Endometrial microvascular endothelial cells (primary cell): Measurements from ENCODE around the gene ACD. TPM values are rescaled to one million over a fixed set of nuclear protein-coding genes. Genes with fewer than 3 reads are reported as not detected.

Experiments used
- in situ Hi-C: cut with HindIII; loops from 2 replicates; pipeline ENCODE4 v1.10.0; 2017; ENCODE audit warnings: low sequenced_read_pairs, low pct_unique_long_range_greater_than_20kb; ENCODE audit errors: inconsistent ontology term
- total RNA-seq: library from RNA; depleted of rRNA; stranded (reverse); fragments of >200 nt; gene quantifications from one replicate; pipeline ENCODE4 v1.2.3, GENCODE V29; 2015; ENCODE audit errors: inconsistent ontology term

Gene ACD
- total RNA-seq, 1 donor from 2014 or later, result 38.8 TPM

DNA sequence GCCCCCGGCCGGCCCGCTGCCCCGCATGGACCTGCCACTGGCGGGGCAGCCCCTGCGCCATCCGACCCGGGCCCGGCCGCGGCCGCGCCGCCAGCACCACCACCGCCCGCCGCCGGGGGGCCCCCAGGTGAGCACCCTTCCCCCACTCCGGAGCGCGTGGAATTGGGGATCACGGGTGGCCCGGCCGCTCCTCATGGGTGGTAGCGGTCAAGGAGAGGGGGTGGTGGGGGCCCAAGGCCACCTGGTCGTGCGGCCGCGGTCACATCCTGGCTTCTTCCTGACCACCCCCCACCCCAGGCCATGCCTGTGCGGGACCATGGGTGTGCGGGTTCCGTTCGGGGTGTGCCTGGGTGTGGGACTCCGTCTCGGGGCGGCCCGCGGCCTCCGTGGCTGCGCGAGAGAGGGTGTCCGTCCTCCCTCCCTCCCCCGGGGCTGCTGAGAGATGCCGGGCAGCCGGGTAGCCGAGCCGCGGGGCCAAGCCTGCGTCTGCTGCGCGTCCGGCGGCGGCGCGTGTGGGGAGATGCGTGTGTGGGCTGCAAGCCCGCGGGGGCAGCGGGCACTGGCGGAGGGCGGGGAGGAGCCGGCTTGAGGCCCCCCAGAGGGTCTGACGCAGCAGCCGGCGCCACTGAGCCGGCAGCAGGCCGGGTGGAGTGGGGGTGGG is 6.8 kb downstream of the ACD start:
- in situ Hi-C loops, result no loop called here

DNA sequence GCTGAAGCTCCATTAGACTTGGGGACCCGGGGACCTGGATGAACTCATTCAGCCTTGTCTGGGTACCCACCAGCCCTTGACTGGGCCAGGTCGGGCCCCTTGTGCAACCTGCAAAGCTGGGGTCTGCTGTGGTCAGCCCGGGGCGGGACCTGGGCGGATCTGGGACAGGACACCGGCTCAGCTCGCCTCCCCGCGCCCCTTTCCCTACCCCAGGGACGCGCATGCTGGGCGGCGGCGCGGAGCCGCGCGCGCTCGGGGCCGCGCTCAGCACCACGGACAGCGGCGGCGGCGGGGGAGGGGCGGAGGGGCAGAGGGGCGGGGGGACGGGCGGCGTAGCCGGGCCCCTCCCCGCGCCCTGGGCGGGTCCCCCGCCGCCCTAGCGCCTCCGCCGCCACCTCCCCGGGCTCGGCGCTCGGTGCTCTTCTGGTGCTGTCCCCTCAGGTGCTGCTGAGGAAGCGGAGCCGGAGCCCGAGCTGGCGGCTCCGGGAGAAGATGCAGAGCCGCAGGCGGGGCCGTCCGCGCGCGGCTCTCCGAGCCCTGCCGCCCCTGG is 7.4 kb downstream of the ACD start:
- in situ Hi-C loops, result no loop called here

DNA sequence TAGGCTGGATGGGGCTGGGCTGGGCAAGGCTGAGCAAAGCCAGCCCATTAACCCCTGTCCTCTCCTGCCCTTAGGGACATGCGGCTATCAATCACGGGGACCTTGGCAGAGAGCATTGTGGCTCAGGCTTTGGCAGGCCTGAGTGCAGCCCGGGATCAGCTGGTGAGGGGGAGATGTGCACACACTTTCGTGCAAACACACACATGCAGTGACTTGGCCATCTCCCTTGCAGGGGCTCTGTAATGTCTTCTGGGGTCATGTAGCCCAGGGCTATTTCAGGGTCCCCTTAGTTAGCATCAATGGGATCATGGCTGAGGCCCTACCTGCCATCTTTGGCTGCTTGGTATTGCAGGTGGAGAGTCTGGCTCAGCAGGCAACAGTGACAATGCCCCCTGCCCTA is 8.2 kb downstream of the ACD start:
- in situ Hi-C loops, result no loop called here

DNA sequence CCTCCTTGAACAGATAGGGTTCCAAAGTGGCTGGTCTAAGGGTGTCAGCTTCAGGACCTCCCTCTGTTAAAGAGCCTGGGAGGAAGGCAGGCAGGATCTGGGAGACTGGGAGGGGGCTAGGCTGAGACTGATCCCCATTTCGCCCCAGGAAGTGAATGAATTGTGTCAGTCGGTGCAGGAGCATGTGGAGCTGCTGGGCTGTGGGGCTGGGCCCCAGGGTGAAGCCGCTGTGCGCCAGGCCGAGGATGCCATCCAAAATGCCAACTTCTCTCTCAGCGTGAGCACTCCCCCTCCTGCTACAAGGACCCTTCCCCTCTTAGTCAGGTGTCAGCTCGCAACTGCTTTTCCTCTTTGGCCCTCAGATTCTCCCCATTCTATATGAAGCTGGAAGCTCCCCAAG is 9.0 kb downstream of the ACD start:
- in situ Hi-C loops, result no loop called here

DNA sequence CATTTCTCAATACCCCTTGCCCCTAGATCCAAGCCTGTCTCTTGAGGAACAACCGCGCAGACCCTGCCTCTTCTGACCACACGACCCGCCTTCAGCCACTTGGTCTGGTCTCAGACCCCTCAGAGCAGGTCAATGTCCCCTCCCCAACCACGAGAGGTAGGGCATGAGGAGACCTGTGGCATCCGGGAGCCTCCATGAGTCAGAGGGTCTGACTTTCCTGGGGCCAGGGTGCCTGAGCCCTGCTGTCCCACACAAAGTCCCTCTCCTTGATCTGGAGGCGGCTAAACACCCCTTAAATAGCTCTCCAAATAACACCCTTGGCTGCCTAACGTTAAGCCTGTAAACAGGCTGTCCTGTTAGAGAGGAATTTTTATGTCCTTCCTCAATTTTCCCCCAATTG is 10.0 kb downstream of the ACD start:
- in situ Hi-C loops, result no loop called here

DNA sequence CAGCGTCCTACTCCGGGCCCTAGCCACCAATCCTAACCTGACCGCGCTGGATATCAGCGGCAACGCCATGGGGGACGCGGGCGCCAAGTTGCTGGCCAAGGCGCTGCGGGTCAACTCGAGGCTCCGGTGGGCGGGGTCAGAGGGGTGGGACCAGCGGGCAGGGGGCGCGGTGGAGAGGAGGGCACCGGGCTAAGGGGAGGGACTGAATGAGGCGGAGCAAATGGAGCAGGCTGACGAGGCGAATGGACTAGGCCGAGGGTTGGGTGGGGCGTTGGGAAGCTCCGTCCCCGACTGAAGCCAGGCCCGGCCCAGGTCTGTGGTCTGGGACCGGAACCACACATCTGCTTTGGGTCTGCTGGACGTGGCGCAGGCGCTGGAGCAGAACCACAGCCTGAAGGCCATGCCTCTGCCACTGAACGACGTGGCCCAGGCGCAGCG is 10.5 kb downstream of the ACD start:
- in situ Hi-C loops, result no loop called here

DNA sequence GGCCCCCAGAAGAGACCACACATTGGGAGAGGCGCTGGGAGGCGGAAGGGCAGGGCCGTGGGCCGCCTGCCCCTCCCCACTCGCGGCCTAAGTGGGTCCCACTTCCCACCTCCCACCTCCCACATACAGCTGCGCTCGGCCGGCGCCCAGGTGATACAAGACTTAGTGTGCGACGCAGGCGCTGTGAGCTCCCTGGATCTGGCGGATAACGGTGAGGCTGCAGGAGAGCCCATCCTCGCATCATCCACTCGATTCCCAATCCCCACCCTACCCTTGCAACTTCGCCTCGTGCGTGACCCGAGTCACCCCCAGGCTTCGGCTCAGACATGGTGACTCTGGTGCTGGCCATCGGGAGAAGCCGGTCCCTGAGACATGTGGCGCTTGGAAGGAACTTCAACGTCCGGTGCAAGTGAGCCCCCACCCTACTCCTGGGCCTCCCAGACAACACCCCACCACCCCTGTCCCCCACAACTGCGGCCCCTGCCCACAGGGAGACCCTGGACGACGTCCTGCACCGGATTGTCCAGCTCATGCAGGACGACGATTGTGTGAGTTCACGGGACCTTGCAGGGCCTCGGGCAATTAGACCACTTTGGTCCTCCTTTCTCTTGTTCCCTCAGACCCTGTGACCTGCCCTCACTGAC is 11.2 kb downstream of the ACD start:
- in situ Hi-C loops, result no loop called here

DNA sequence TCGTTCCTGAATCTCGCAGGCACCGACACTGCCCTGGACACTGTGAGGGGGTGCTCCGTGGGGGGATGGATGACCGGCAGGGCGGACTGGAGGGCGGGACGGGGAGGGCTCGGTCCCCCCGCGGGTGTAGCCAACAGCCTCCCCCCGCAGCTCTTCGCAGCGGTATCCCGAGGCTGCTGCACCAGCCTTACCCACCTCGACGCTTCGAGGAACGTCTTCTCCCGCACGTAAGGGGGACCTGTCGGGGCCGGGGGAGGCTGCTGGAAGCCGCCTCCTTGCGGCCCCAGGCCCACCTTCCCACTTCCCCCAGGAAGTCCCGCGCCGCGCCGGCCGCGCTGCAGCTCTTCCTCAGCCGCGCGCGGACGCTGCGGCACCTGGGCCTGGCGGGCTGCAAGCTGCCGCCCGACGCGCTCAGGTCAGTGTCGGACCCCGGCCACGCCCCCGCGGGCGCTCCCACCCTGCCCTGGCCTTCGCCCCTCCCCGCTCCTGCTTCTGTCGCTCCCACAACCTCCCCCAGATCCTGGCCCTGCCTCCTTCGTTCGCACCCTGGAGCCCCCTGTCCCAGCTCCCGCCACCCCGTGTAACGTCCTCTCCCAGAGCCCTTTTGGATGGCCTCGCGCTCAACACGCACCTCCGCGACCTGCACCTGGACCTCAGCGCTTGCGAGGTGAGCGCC is 11.8 kb downstream of the ACD start:
- in situ Hi-C loops, result no loop called here

DNA sequence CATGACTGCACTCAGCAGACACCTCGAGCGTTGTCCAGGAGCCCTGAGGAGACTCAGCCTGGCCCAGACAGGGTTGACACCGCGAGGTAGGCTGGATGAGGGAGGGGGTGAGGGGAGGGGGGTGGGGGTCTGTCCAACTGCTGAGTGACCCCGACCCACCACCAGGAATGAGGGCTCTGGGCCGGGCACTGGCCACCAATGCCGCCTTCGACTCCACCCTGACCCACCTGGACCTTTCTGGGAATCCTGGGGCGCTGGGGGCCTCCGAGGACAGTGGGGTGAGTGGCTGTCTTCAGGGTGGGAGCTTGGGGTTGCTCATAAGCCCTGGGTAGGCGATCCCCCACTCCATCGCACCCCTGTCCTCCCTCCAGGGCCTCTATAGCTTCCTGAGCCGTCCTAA is 12.4 kb downstream of the ACD start:
- in situ Hi-C loops, result no loop called here

DNA sequence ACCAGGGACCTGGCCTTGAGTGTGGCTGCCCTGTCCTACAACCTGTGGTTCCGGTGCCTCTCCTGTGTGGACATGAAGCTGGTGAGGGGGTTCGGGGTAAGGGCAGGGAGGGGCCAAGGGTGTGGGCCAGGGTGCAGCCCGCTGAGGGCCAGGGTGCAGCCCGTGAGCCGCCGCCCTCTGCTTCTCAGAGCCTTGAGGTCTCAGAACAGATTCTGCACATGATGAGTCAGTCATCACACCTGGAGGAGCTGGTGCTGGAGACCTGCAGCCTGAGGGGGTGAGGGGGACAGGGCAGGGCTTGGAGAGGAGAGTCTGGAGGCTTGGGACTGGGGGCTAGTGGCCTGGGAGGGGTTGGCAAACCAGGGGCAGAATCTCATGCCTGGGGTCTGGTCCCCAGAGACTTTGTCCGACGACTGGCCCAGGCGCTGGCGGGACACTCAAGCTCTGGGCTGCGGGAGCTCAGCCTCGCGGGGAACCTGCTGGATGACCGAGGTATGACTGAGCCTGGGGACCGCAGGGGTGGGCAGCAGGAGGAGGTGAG is 12.9 kb downstream of the ACD start:
- in situ Hi-C loops, result no loop called here

DNA sequence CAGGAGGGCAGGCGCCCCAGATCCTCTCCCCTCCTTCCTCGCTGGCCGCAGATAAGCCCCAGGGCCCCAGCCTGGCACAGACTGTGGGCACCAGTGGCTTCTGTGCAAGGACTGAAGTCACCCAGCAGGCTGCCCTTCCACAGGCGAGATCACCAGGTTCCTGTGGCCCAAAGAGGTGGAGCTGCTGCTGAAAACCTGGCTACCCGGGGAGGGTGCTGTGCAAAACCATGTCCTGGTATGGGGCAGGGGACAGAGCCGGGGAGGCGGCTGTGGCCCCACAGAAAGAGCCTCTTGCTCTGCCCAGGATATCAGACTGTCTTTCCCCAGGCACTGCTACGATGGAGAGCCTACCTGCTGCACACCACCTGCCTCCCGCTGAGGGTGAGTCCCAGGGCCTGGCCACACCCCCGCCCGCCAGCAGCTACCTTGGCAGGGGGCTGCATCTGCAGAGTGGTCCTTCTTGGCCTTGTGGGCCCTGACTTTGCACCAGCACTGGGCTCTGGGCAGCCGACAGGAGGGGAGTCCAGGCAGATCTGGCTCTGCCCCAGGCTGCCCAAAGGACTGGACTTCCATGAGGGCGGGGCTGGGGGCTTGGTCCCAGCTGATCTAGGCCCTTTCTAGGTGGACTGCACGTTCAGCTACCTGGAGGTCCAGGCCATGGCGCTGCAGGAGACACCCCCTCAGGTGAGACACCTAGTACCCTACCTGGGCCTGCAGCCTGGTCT is 14.5 kb downstream of the ACD start:
- in situ Hi-C loops, result no loop called here

DNA sequence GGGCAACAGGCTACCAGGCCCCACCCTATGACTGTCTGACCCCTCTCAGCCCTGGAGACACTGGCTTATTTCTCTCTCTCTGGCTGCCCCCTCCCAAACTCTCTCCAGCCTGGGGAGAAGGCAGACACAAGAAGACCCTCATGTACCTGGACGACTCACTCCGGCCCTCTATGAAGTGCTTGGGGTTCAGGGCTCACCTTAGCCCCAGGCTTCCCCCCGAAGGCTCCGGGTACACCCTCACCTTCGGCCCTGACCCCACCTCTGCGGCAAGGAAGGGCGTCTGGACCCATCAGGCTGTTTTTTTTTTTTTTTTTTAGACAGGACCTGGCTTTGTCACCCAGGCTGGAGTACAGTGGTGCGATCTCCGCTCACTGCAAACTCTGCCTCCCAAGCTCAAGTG is 16.0 kb downstream of the ACD start:
- in situ Hi-C loops, result no loop called here

DNA sequence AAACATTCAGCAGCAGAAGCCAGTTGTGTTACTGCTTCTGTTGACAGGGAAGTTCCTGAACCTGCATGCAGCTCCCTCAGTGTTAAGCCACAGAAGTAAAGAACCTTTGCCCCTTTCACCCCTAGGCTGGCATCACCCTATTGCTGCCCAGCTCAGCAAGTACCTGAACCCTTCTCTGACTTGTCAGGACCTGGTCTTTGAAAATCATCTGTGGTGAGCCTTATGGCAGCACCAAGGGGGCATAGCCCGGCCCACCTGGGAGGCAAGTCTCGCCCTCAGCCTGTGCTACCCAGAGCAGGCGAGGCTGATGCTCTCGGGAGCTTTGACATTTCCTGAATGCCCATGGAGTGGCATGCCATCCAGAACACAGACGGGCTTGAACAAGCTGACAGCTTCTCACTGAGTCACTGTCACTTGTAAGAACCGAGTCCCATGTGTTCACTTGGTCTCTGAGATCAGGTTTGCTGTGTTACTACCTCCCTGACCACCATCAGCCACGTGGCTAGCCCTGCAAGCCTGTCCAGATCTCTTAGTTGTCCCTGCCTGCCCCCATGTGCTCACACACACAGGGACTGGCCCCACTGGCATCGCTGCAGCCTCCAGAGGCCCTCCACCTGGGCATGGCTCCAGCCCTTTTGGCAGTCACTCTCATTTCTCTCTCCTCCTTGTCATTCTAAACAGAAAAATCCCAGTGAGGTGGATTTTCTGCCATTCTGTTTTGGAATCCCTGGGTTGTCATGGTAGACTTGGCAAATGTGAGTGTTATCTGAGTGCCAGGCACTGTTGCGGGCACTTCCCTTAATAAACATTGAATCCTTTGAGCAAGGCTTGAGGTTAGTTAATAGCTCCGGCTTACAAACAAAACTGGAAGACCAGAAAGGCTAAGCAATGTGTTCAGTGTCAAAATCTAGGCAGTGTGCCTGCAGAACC is 18.0 kb downstream of the ACD start:
- in situ Hi-C loops, result no loop called here

DNA sequence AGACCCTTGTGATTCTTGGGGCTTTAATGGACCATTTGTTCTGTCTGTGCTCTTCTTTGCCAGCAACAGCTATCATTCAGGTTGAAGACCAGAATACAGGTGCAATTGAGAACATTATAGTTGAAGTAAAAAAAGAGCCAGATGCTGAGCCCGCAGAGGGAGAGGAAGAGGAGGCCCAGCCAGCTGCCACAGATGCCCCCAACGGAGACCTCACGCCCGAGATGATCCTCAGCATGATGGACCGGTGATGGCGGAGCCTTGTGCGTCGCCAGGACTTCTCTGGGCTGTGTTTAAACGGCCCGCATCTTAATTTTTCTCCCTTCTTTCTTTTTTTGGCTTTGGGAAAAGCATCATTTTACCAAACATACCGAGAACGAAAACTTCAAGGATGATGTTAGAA is 22.4 kb downstream of the ACD start:
- in situ Hi-C loops, result no loop called here

DNA sequence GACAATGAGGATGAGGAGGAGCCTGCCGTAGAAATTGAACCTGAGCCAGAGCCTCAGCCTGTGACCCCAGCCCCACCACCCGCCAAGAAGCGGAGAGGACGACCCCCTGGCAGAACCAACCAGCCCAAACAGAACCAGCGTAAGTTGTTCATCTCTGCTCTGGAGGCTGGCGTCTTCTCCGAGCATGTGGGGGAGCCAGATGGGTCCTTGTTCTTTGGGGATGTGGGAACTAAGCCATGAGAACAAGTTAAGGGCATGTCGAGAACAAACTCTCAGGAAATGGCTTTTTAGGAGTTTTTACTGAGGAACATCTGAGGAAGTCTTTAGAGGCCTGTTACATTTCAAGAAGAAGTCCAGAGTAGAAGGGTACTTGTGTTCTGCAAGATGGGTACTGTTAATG is 23.3 kb downstream of the ACD start:
- in situ Hi-C loops, result no loop called here

DNA sequence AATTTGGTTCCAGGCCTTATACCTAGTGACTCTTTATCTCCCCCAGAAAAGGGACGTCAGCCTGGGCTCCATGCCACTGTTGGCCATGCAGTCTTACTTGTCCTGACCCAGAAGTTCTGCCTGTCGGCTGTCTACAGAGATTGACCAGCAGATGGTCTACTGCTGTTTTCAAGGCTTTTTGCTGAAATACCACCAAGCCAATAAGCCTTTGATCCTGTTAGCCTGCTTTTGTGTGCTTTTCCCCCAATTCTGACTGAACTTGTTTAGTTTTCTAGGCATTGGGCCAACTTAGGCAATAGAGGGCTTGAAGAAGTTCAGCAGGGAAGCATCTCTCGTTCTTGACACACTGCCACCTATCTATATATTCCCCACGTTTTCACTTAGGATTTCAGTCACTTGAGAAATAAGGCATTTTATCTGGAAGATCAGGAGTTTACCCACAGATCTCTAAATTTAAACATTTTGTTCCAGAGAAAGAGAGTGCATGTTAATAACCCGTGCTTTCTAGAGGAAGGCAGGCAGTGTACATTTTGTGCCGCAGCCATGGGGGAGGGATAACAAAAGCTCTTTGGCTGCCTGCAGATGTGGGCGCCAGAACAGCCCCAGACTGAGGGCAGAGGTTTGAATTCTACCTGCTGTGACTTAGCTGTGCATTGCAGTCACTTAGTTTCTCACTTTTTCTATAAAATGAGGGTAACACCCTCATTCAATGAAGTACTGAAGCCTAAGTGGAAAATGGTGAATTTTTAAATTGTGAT is 27.5 kb downstream of the ACD start:
- in situ Hi-C loops, result no loop called here

DNA sequence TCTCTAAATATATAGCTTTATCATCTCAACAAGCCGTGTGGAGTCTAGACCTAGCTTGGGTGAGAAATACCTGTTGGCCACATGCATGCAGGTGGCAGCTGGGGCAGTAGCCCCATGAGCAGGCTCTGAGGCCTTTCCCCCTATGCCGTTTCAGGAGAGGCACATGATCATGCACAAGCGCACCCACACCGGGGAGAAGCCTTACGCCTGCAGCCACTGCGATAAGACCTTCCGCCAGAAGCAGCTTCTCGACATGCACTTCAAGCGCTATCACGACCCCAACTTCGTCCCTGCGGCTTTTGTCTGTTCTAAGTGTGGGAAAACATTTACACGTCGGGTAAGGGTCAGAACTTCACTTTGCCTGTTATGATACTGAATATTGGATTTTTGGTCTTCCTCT is 31.8 kb downstream of the ACD start:
- in situ Hi-C loops, result no loop called here

DNA sequence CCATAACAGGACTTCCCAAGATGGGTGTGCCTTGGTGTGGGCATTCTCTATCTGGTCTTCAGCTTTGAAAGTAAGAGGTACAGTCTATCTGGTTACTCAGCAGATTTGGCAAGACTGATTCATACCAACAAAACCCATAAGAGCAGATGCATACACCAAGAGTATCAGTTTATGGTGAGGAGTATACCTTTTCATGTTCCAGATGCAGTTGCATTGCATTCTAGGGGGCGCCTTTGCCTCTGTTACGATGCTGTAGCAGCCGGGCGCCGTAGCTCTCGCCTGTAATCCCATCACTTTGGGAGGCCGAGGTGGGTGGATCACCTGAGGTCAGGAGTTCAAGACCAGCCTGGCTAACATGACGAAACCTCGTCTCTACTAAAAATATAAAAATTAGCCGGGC is 46.3 kb downstream of the ACD start:
- in situ Hi-C loops, result no loop called here
